ENCODE data around the gene BOLA3. TPM values are rescaled to one million over a fixed set of nuclear protein-coding genes. Genes with fewer than 3 reads are reported as not detected.

The BOLA3 gene
- total RNA-seq, 1 donor from 2014 or later: 35.6 TPM

- H3K4me3 Mint-ChIP-seq: peak within 1 kb of the TSS; percentile 94
- peaks cover 11% of the 10 kb centered on the region for H3K4me1 Mint-ChIP-seq (ENCODE audit: unreplicated experiment)
- no peaks in the 10 kb centered on the region for H3K27me3 Mint-ChIP-seq
- H3K27ac Mint-ChIP-seq: peak within 1 kb of the TSS; percentile 90
- no peak for TF ChIP-seq CTCF (conservative IDR thresholded peaks at IDR 0.05)
- peaks cover 5% of the 10 kb centered on the region for H3K9me3 Mint-ChIP-seq
- peak; percentile 98 for DNase-seq (ENCODE audit: extremely low spot score, unreplicated experiment)
- H3K36me3 Mint-ChIP-seq: peaks cover 17% of the 10 kb centered on the region
These were observed 30.7 kb upstream of the BOLA3 start, which contains the start of gene MOB1A for GRCh38 chr2:74178211-74179062. Gene MOB1A (minus strand): TSS chr2:74178879. CDS start chr2:74178674, 205 bp downstream.

GRCh38 chr2:74177696-74178095, 30.0 kb upstream of the BOLA3 start:
- Mint-ChIP-seq H3K27me3 (no peaks in the 10 kb centered on the region), H3K4me1 (ENCODE audit: unreplicated experiment) (peaks cover 11% of the 10 kb centered on the region), H3K27ac (peak overlapping the region; percentile 90), H3K9me3 (peaks cover 5% of the 10 kb centered on the region), H3K4me3 (peak overlapping the region; percentile 94), H3K36me3 (peaks cover 20% of the 10 kb centered on the region)
- TF ChIP-seq CTCF (conservative IDR thresholded peaks at IDR 0.05): no peak
- no peak for DNase-seq (ENCODE audit: extremely low spot score, unreplicated experiment)

GRCh38 chr2:74174909-74175308, 27.2 kb upstream of the BOLA3 start:
- H3K4me3 Mint-ChIP-seq: no peak overlapping the region
- peaks cover 28% of the 10 kb centered on the region for H3K36me3 Mint-ChIP-seq
- TF ChIP-seq CTCF (conservative IDR thresholded peaks at IDR 0.05): no peak
- DNase-seq (ENCODE audit: extremely low spot score, unreplicated experiment): no peak
- H3K9me3 Mint-ChIP-seq: peaks cover 5% of the 10 kb centered on the region
- no peaks in the 10 kb centered on the region for H3K27me3 Mint-ChIP-seq
- H3K27ac Mint-ChIP-seq: no peak overlapping the region
- peaks cover 11% of the 10 kb centered on the region for H3K4me1 Mint-ChIP-seq (ENCODE audit: unreplicated experiment)

GRCh38 chr2:74168739-74169138, 21.0 kb upstream of the BOLA3 start:
- no peaks in the 10 kb centered on the region for H3K27me3 Mint-ChIP-seq
- H3K4me3 Mint-ChIP-seq: no peak overlapping the region
- H3K9me3 Mint-ChIP-seq: no peaks in the 10 kb centered on the region

GRCh38 chr2:74164761-74165160, 17.0 kb upstream of the BOLA3 start:
- no peak overlapping the region for H3K27ac Mint-ChIP-seq
- no peaks in the 10 kb centered on the region for H3K27me3 Mint-ChIP-seq
- peaks cover 40% of the 10 kb centered on the region for H3K36me3 Mint-ChIP-seq
- DNase-seq (ENCODE audit: extremely low spot score, unreplicated experiment): no peak
- H3K9me3 Mint-ChIP-seq: no peaks in the 10 kb centered on the region
- no peaks in the 10 kb centered on the region for H3K4me1 Mint-ChIP-seq (ENCODE audit: unreplicated experiment)
- no peak for TF ChIP-seq CTCF (conservative IDR thresholded peaks at IDR 0.05)
- H3K4me3 Mint-ChIP-seq: no peak overlapping the region

More at GRCh38 chr2:74168739-74169138, 21.0 kb upstream of the BOLA3 start:
- Mint-ChIP-seq H3K27ac (no peak overlapping the region), H3K4me1 (ENCODE audit: unreplicated experiment) (no peaks in the 10 kb centered on the region), H3K36me3 (peaks cover 45% of the 10 kb centered on the region)
- no peak for DNase-seq (ENCODE audit: extremely low spot score, unreplicated experiment)
- no peak for TF ChIP-seq CTCF (conservative IDR thresholded peaks at IDR 0.05)

Data from type B pancreatic cell (in vitro differentiated cells).